Glutamatergic neuron (in vitro differentiated cells): ENCODE data around the gene NCOA7. TPM values are rescaled to one million over a fixed set of nuclear protein-coding genes. Genes with fewer than 3 reads are reported as not detected.

ENCODE experiments used
- DNase-seq: peaks from one replicate; pipeline ENCODE4 v3.0.0; 2022
- H3K27ac Mint-ChIP-seq: one replicate; pipeline ENCODE4 v1.8.0; 2020; ENCODE audit warnings: mild to moderate bottlenecking, mixed read lengths, inconsistent platforms; ENCODE audit not compliant: unreplicated experiment
- H3K27me3 Mint-ChIP-seq: one replicate; pipeline ENCODE4 v1.8.0; 2020; ENCODE audit warnings: mild to moderate bottlenecking, moderate library complexity, mixed read lengths, inconsistent platforms; ENCODE audit not compliant: unreplicated experiment
- H3K36me3 Mint-ChIP-seq: one replicate; pipeline ENCODE4 v1.8.0; 2020; ENCODE audit warnings: mild to moderate bottlenecking, mixed read lengths, inconsistent platforms; ENCODE audit not compliant: unreplicated experiment
- H3K4me1 Mint-ChIP-seq: one replicate; pipeline ENCODE4 v1.8.0; 2020; ENCODE audit warnings: mild to moderate bottlenecking, low read depth, mixed read lengths, inconsistent platforms; ENCODE audit not compliant: unreplicated experiment
- H3K4me3 Mint-ChIP-seq: one replicate; pipeline ENCODE4 v1.8.0; 2020; ENCODE audit warnings: mild to moderate bottlenecking, mixed read lengths, inconsistent platforms; ENCODE audit not compliant: unreplicated experiment
- H3K9me3 Mint-ChIP-seq: one replicate; pipeline ENCODE4 v1.8.0; 2020; ENCODE audit warnings: mild to moderate bottlenecking, moderate library complexity, mixed read lengths, inconsistent platforms; ENCODE audit not compliant: unreplicated experiment
- total RNA-seq: library from RNA; stranded (reverse); fragmentation: NEBNext Ultra II Directional; extraction: Animal tissue kit (Norgen Biotek cat#: 25700); gene quantifications from one replicate; pipeline ENCODE4 v1.2.1, GENCODE V29; 2021; ENCODE audit not compliant: unreplicated experiment
- TF ChIP-seq, protein P1 (sequence below): fragments of 200-600 bp; sonication (generic); IDR thresholded peaks from one replicate; pipeline ENCODE4 v1.5.0; 2021; ENCODE audit not compliant: partially characterized antibody, unreplicated experiment

NCOA7 gene
- total RNA-seq, 1 donor from 2014 or later, result 23.5 TPM

DNA sequence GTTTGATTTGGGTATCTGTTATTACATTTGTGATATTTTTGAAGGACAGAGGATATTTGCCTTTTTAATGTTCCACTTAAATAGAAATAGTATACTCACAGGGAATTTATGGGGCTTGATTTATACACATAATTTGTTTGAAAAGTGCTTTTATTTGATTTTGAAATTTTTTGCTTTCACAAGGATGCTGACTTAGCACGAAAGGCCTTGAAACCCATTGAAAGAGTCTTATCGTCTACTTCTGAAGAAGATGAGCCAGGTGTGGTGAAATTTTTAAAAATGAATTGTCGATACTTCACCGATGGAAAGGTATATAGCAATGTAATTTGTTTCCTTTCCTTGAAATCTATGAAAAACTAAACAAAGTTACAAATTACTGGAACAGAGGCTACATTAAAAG, 91.5 kb downstream of the NCOA7 start:
- Mint-ChIP-seq H3K4me1 (no peaks in the 10 kb centered on the region), H3K27me3 (no peaks in the 10 kb centered on the region), H3K36me3 (no peaks in the 10 kb centered on the region), H3K9me3 (no peaks in the 10 kb centered on the region), H3K4me3 (no peak overlapping the region), H3K27ac (no peak overlapping the region)
- no peak for DNase-seq
- TF ChIP-seq, protein P1, sequence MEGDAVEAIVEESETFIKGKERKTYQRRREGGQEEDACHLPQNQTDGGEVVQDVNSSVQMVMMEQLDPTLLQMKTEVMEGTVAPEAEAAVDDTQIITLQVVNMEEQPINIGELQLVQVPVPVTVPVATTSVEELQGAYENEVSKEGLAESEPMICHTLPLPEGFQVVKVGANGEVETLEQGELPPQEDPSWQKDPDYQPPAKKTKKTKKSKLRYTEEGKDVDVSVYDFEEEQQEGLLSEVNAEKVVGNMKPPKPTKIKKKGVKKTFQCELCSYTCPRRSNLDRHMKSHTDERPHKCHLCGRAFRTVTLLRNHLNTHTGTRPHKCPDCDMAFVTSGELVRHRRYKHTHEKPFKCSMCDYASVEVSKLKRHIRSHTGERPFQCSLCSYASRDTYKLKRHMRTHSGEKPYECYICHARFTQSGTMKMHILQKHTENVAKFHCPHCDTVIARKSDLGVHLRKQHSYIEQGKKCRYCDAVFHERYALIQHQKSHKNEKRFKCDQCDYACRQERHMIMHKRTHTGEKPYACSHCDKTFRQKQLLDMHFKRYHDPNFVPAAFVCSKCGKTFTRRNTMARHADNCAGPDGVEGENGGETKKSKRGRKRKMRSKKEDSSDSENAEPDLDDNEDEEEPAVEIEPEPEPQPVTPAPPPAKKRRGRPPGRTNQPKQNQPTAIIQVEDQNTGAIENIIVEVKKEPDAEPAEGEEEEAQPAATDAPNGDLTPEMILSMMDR, result no peak

DNA sequence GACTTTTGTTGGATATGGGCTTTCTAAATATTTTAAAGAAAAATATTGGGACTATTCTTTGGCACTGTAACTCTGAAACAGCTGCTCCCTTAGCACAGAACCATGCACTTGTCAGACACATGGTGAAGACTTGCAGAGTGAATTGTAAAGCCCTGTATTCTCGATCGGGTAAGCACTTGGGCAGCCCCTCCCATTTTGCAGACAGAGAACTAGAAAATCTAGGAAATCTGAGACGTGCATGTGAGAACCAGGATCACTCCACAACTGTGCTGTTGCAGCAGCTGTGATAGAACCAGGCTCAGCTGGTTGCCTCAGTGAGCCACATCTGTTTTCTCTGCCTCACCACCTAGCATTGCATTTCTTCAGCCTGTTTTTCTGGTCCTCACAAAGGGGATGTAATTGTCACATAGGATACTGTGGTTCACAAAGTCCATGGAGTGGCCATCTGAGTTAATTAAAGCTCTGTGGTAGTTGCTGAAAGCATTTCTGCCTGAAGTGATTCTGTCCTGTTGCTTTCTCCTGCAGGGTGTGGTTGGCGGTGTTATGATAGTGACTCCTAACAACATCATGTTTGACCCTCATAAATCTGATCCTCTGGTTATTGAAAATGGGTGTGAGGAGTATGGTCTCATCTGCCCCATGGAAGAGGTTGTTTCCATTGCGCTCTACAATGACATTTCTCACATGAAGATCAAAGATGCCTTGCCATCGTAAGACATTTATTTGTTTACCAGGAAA, 94.0 kb downstream of the NCOA7 start:
- Mint-ChIP-seq H3K27me3 (no peaks in the 10 kb centered on the region), H3K9me3 (no peaks in the 10 kb centered on the region), H3K4me1 (no peaks in the 10 kb centered on the region), H3K4me3 (no peak overlapping the region), H3K27ac (no peak overlapping the region), H3K36me3 (no peaks in the 10 kb centered on the region)
- TF ChIP-seq, protein P1, result no peak
- DNase-seq, result no peak

DNA sequence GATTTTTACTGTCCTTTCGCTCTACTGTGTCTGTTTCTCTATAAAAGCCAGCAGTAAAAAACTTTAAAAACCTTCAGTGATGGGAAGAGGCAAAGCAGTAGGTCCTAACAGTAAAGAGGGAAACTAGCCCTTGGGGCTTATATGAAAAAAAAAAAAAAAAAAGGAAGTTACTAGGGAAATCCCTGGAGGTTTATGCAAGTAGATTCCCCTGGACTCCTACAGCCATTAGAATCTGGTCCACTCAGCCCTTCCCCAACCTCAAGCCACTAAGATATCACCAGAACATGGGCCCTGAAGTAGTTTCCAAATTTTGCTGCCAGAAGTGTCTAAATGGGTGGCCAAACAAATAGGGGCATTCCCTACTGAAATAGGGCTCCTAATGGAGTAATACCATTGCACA, 95.3 kb downstream of the NCOA7 start:
- H3K27ac Mint-ChIP-seq, result no peak overlapping the region
- H3K4me3 Mint-ChIP-seq, result no peak overlapping the region
- no peaks in the 10 kb centered on the region for H3K27me3 Mint-ChIP-seq
- no peaks in the 10 kb centered on the region for H3K4me1 Mint-ChIP-seq
- DNase-seq, result no peak
- no peaks in the 10 kb centered on the region for H3K36me3 Mint-ChIP-seq
- H3K9me3 Mint-ChIP-seq, result no peaks in the 10 kb centered on the region
- TF ChIP-seq, protein P1, result no peak

DNA sequence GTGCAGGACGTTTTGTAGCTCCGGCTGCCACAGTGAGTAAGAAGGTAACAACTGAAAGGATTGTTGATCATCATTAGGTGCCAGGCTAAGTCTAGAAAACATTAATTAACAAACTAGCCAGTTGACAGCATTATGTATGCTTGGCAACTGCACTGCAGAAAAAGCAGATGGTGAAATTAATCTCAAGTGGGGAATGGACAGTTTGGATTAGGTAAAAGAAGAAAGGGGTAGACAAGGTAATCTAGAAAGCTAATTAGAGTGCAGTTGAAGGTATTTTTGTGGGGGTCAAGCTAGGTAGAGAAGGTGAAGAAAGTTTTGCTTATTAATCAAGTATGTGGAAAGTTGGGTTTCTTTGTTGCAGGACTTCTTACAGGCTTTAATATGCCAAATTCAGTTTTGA, 96.2 kb downstream of the NCOA7 start:
- H3K4me1 Mint-ChIP-seq, result no peaks in the 10 kb centered on the region
- no peaks in the 10 kb centered on the region for H3K9me3 Mint-ChIP-seq
- no peaks in the 10 kb centered on the region for H3K27me3 Mint-ChIP-seq
- TF ChIP-seq, protein P1, result no peak
- no peak overlapping the region for H3K4me3 Mint-ChIP-seq
- DNase-seq, result no peak
- no peaks in the 10 kb centered on the region for H3K36me3 Mint-ChIP-seq
- H3K27ac Mint-ChIP-seq, result no peak overlapping the region

DNA sequence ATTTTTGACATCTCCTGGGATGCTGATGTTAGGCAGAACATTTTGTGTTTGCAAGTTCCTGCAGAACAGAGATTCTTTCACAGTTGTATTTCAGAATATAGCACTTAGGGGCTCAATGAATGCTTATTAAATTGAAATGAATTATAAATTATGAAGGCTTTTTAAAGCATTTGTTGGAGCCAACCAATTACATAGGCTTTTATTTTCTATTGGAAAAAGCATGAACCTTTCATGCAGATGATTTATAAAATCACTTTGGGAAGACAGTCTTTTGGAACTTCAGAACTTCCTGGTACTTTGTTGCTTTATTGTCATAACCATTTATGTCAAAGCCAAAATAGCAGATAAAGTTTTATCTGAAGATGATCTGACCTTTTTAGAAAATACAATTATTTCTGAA, 96.6 kb downstream of the NCOA7 start:
- Mint-ChIP-seq H3K27me3 (no peaks in the 10 kb centered on the region), H3K4me1 (no peaks in the 10 kb centered on the region), H3K36me3 (no peaks in the 10 kb centered on the region), H3K4me3 (no peak overlapping the region), H3K27ac (no peak overlapping the region), H3K9me3 (no peaks in the 10 kb centered on the region)
- DNase-seq, result no peak
- TF ChIP-seq, protein P1, result no peak
